GM06990 (cell line): Measurements from ENCODE around the gene NOL4L.

Experiments used
- DNase-seq: peaks from one replicate; pipeline ENCODE4 v3.0.0-alpha.2; 2011; ENCODE audit not compliant: insufficient read length; ENCODE audit errors: extremely low read depth
- H3K27me3 ChIP-seq: replicated peaks from 2 replicates; pipeline ENCODE4 v1.6.0; 2011; ENCODE audit warnings: low read length; ENCODE audit not compliant: control insufficient read depth, insufficient read depth
- H3K36me3 ChIP-seq: 2 replicates; pipeline ENCODE4 v1.5.1; 2011; ENCODE audit warnings: low read length; ENCODE audit not compliant: control insufficient read depth, insufficient read depth
- H3K4me3 ChIP-seq: replicated peaks from 2 replicates; pipeline ENCODE4 v1.5.1; 2011; ENCODE audit warnings: low read depth, mild to moderate bottlenecking, control low read depth, low read length
- TF ChIP-seq, protein P1 (sequence below): IDR thresholded peaks from 2 replicates; pipeline ENCODE4 v1.5.1; 2011; ENCODE audit warnings: low read length, control low read depth, mild to moderate bottlenecking, inconsistent platforms; ENCODE audit not compliant: insufficient read depth, poor library complexity, severe bottlenecking

The NOL4L gene

DNA sequence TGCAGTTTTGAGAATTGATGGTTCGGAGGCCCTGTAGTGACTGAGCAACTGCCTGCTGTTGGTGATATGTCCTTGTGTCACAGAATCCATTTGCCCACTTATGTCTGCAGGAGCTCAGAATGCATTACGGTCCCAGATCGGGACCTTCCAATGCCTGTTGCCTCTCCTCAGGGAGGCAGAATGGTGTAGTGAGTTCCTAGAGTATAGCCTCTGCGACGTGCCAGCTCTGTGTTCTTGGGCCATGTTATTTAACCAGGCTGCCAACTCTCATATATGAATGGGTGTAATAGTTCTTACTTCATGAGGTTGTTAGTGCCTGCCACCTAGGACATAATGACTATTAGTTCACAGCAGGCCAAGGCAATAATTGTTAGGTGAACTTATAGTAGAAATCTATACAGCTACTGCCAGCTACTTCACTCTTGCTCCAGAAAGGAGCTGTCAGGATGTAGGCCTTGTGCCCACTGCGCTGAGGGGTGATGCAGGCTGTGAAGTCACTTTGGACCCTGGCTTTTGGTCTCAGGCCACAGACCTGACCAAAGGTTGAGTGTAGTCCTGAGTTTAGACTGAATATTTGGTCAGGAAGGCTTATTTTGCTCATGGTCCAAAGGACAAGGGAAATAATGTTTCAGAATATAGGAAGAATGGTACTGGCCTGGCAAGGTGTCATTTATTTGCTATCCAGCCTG lies 144.9 kb downstream of the NOL4L start:
- DNase-seq: no peak
- Histone ChIP-seq H3K27me3 (no peaks in the 10 kb centered on the region), H3K4me3 (no peak overlapping the region), H3K36me3 (peaks cover 36% of the 10 kb centered on the region)
- TF ChIP-seq, protein P1, sequence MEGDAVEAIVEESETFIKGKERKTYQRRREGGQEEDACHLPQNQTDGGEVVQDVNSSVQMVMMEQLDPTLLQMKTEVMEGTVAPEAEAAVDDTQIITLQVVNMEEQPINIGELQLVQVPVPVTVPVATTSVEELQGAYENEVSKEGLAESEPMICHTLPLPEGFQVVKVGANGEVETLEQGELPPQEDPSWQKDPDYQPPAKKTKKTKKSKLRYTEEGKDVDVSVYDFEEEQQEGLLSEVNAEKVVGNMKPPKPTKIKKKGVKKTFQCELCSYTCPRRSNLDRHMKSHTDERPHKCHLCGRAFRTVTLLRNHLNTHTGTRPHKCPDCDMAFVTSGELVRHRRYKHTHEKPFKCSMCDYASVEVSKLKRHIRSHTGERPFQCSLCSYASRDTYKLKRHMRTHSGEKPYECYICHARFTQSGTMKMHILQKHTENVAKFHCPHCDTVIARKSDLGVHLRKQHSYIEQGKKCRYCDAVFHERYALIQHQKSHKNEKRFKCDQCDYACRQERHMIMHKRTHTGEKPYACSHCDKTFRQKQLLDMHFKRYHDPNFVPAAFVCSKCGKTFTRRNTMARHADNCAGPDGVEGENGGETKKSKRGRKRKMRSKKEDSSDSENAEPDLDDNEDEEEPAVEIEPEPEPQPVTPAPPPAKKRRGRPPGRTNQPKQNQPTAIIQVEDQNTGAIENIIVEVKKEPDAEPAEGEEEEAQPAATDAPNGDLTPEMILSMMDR: no peak

DNA sequence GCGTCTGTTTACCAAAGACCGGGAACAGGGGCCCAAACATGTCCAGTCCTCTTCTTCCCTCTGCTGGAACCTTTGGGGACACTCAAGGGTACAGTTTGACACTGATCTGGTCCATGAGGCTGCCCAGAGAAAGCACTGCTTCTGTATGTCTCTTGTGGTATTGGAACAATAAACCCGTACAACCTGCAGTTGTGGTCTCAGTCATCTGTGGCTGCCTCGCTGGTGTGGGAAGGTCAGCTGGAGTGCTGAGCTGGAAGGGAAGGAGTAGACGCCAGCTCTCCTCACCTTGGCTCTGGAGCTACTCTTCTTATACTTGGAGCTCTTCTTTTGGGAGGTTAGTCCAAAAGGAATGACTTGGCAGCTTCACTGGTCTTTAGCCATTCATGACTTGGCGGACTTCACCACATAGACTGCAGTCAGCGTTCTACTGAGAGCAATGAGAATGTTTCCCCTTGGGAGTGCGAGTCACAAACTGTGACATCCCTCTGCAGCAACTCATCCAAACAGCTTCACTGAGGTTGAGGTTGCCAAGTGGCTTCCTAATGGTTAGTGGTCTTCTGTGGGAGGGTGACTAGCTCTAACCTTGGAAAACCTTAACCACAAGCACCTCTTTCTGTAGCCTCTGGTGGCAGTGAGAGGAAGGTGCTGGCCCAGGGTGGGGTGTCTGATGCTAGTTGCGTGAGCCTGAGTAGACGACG lies 145.9 kb downstream of the NOL4L start:
- Histone ChIP-seq H3K27me3 (no peaks in the 10 kb centered on the region), H3K36me3 (peaks cover 43% of the 10 kb centered on the region), H3K4me3 (no peak overlapping the region)
- no peak for DNase-seq
- TF ChIP-seq, protein P1: no peak

DNA sequence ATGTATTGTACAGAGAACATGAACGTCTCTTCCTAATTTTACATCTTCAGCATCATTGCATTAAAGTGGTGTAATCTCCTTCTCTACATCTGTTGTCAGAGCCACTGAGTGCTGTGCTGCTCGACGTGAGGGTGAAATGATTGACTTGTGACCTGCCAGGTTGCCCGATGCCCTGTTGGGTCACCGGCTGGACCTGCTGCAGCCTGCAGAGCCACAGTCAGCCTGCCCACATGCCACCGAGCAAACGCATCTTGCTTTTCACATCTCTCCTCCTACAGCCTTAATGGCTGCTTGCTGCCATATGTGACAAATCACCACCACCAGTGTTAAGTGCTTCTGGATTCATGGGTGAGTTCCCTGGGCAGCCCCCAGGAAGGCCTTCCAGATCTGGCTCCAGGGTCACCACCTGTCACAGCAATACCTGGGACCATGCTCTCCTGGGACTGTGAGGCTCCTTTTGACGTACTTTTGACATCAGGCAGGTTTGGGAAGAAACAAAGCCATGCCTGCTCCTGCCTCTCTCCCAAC lies 146.7 kb downstream of the NOL4L start:
- DNase-seq: no peak
- TF ChIP-seq, protein P1: no peak
- no peaks in the 10 kb centered on the region for H3K27me3 ChIP-seq
- no peak overlapping the region for H3K4me3 ChIP-seq
- H3K36me3 ChIP-seq: peaks cover 43% of the 10 kb centered on the region

DNA sequence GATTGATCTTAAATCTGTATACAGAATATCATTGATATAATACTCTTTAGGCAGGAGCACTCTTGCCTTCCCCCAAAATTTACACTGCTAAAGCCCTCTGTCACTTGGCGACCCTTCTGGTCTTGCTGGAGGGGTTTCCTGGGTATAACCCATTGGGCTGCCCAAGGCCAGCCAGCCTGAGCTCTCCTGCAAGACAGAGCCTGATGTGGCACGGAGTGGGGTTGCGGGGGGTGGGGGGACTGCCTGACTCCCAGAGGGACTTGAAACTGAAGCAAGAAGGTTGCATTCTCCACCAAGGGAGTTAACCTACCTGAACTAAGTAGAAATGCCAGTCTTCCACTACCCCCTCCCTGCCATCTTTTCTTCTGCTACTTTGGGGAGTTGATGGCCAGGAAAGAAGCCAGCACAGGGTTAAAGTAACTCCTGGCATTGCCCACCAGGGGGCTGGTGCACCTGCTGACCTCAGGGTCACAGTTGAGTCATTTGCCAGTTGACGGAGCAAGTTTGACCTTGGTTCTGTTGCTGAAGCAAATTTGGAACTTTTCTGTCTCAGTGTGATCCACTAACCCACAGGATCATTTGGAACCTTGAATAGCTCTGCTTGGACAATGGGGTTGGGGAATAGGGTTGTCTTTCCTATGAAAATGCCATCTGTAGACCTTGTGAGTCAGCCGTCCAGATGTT lies 147.6 kb downstream of the NOL4L start:
- Histone ChIP-seq H3K27me3 (no peaks in the 10 kb centered on the region), H3K36me3 (peaks cover 48% of the 10 kb centered on the region), H3K4me3 (no peak overlapping the region)
- DNase-seq: no peak
- TF ChIP-seq, protein P1: peak; percentile 37

DNA sequence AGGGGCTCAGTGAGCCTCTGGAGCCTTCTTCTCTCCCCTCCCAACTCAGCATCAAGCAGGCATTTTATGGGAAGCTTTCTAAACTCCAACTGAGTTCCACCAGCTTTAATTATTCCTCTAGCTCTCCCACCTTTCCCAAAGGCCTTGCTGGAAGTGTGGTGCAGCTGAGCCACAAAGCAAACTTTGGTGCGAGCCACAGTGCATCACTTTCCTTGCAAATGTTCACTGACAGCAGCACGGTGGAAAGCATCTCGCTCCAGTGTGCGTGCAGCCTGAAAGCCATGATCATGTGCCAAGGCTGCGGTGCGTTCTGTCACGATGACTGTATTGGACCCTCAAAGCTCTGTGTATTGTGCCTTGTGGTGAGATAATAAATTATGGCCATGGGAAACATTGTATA lies 148.2 kb downstream of the NOL4L start:
- TF ChIP-seq, protein P1: no peak
- H3K4me3 ChIP-seq: no peak overlapping the region
- peaks cover 48% of the 10 kb centered on the region for H3K36me3 ChIP-seq
- no peaks in the 10 kb centered on the region for H3K27me3 ChIP-seq
- no peak for DNase-seq
